Astrocyte of the spinal cord (primary cell): ENCODE results near the gene CAMTA1.

Source experiments
- DNase-seq: peaks from one replicate; pipeline ENCODE4 v3.0.0; 2011; ENCODE audit warnings: low read depth, low spot score
- H3K4me3 ChIP-seq: 2 replicates; pipeline ENCODE4 v1.5.1; 2011; ENCODE audit warnings: low read depth, mild to moderate bottlenecking, low read length, moderate library complexity
- CTCF ChIP-seq: IDR thresholded peaks from 2 replicates; pipeline ENCODE4 v1.5.1; 2012; ENCODE audit warnings: low read depth, mild to moderate bottlenecking, low read length, inconsistent platforms
- in situ Hi-C: cut with HindIII; loops from 2 replicates; pipeline ENCODE4 v1.10.0; 2017; ENCODE audit warnings: low sequenced_read_pairs

The CAMTA1 gene

GRCh38 chr1:6944434-6944833 is 159.2 kb downstream of the CAMTA1 start:
- DNase-seq, result no peak
- in situ Hi-C loops, result no loop called here
- TF ChIP-seq CTCF, result no peak
- no peak overlapping the region for H3K4me3 ChIP-seq

GRCh38 chr1:6947952-6948351 is 162.7 kb downstream of the CAMTA1 start:
- DNase-seq, result no peak
- in situ Hi-C loops, result no loop called here
- no peak for TF ChIP-seq CTCF
- no peak overlapping the region for H3K4me3 ChIP-seq

GRCh38 chr1:6948416-6948815 is 163.2 kb downstream of the CAMTA1 start:
- H3K4me3 ChIP-seq, result no peak overlapping the region
- in situ Hi-C loops, result no loop called here
- TF ChIP-seq CTCF, result no peak
- no peak for DNase-seq

- no peak for DNase-seq
- in situ Hi-C loops, result no loop called here
- no peak for TF ChIP-seq CTCF
- H3K4me3 ChIP-seq, result no peak overlapping the region
These were observed 163.6 kb downstream of the CAMTA1 start for GRCh38 chr1:6948861-6949260.

- H3K4me3 ChIP-seq, result no peak overlapping the region
- in situ Hi-C loops, result no loop called here
- TF ChIP-seq CTCF, result no peak
- no peak for DNase-seq
These were observed 164.9 kb downstream of the CAMTA1 start for GRCh38 chr1:6950001-6950765.

- no peak for DNase-seq
- no peak overlapping the region for H3K4me3 ChIP-seq
- in situ Hi-C loops, result no loop called here
- TF ChIP-seq CTCF, result no peak
These were observed 166.3 kb downstream of the CAMTA1 start for GRCh38 chr1:6951536-6951935.

GRCh38 chr1:6953216-6953615 is 168.0 kb downstream of the CAMTA1 start:
- in situ Hi-C loops, result no loop called here
- DNase-seq, result no peak
- H3K4me3 ChIP-seq, result no peak overlapping the region
- TF ChIP-seq CTCF, result no peak
